Neural progenitor cell (in vitro differentiated cells): Measurements from ENCODE around the gene ZP1.

Experiments used
- CTCF ChIP-seq: fragments of 200-600 bp; sonication (generic); IDR thresholded peaks from 2 replicates; pipeline ENCODE4 v1.5.1; 2017; ENCODE audit warnings: antibody characterized with exemption, mild to moderate bottlenecking
- EZH2 ChIP-seq: fragments of 200-600 bp; sonication (generic); IDR thresholded peaks from 2 replicates; pipeline ENCODE4 v1.6.1; 2017; ENCODE audit warnings: antibody characterized with exemption, mild to moderate bottlenecking, moderate library complexity
- EZH2phosphoT487 ChIP-seq: fragments of 200-600 bp; sonication (generic); IDR thresholded peaks from 2 replicates; pipeline ENCODE4 v1.6.1; 2017; ENCODE audit warnings: antibody characterized with exemption

DNA sequence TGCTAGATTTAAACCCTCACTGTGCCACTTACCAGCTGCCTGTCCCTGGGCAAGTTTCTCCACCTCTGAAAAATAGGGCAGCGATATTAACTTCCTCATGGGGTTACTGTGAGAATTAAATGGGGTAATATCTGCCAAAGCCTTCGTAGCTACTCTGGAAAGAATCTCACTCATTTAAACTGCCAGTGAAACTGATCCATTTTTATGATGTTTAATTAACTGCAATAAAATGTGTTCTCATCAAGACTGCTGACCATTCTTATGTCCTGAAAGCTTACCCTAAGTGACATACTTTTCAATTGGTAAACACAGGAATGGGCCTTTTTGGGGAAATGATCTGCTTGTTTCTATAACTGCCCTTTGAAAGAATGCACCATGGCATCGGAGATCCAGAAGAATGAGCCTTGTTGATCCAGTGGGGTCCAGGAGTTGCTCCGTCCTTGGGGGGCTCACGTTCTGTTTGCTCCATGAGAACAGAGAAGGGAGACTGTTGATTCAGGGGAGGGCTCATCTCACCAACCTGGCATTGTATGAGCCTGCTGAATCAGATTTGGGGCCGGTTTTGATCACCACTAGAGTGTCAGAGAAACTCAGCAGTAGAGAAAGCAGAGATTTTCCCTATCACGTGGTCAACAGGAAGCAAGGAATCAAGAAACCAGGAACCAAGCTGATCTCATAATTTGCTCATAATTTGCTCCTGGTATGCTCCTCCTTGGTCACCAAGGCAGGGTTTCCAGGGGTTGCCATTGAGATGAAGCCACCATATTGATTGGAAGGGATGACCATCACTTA, 32.4 kb upstream of the ZP1 start:
- no peak for TF ChIP-seq CTCF
- no peak for TF ChIP-seq EZH2phosphoT487
- no peak for TF ChIP-seq EZH2
